Peyer's patch (tissue), 4 donors: ENCODE data around the gene KIF23. TPM values are rescaled to one million over a fixed set of nuclear protein-coding genes. Genes with fewer than 3 reads are reported as not detected.

Experiments
- DNase-seq, 3 donors: peaks; one replicate each; pipeline ENCODE4 v3.0.0-alpha.2; 2017 to 2019
- H3K27ac ChIP-seq, 4 donors: fragments of 200-600 bp; sonication (generic); one replicate each; pipeline ENCODE4 v1.5.1; 2016 to 2019
- H3K27me3 ChIP-seq, 2 donors: fragments of 200-600 bp; sonication (generic); one replicate each; pipeline ENCODE4 v1.5.1; 2019
- H3K36me3 ChIP-seq, 3 donors: fragments of 200-600 bp; sonication (generic); one replicate each; pipeline ENCODE4 v1.5.1; 2016 to 2019
- H3K4me1 ChIP-seq, 4 donors: fragments of 200-600 bp; sonication (generic); one replicate each; pipeline ENCODE4 v1.5.1; 2016 to 2019
- H3K4me3 ChIP-seq, 4 donors: fragments of 200-600 bp; sonication (generic); 1 replicate in 3 of 4; 2 replicates in 1 of 4; pipeline ENCODE4 v1.5.1; 2016 to 2019; ENCODE audit warnings: mild to moderate bottlenecking in 1 of 4
- H3K9me3 ChIP-seq, 4 donors: fragments of 200-600 bp; sonication (generic); one replicate each; pipeline ENCODE4 v1.5.1; 2016 to 2019; ENCODE audit warnings: mild to moderate bottlenecking in 1 of 4
- POLR2A ChIP-seq, 2 donors: fragments of 450-650 bp; IDR thresholded peaks; one replicate each; pipeline ENCODE4 v1.5.1; 2017; ENCODE audit warnings: antibody characterized with exemption in 2 of 2, mild to moderate bottlenecking in 2 of 2, moderate library complexity in 2 of 2
- total RNA-seq, 4 donors: library from RNA; depleted of rRNA; stranded (reverse); fragments of >200 nt; gene quantifications; one replicate each; pipeline ENCODE4 v1.1.0, GENCODE V29; 2016
- TF ChIP-seq, protein P1 (sequence below), 6 experiments: fragments of 450-650 bp in 4 of 6; fragments of 200-600 bp in 2 of 6; sonication (generic) in 1 of 6; IDR thresholded peaks; one replicate each; pipeline ENCODE4 v1.5.1; 2017 to 2019; ENCODE audit warnings: antibody characterized with exemption in 6 of 6, mild to moderate bottlenecking in 3 of 6, moderate library complexity in 1 of 6

KIF23 gene
- total RNA-seq, 4 donors from 2014 or later: 2.2 to 33.8 (median 6.0) TPM

DNA sequence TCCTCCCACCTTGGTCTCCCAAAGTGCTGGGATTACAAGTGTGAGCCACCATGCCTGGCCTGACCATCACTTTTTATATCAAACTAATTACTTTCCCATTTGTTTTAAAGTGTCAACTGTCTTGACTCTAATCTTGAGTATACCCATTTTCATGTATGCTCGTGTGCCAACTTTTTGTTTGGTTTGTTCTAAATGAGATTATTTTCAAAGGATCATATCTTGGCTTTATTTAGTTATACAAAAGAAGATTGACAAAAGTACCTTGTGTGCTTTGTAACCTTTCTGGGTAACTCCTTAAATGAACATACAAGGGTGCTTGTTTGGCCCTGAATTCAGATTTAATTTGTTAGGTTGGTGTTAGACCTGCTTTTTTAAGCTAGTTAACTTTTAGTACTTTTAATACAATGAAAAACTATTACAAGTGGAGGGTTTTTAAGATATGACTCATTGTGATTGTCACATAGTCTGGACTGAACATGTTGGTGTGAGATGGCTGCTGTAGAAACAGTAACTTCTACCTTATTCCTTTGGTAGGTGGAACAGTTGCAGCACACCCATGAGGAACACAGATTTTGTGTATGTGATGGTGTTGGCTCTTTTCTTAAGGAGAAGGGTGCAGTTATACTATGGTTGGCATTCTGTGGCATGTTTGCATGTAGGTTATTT, 10.7 kb downstream of the KIF23 start:
- Histone ChIP-seq H3K36me3 (no peaks in the 10 kb centered on the region), H3K4me3 (no peak overlapping the region), H3K9me3 (no peaks in the 10 kb centered on the region), H3K27me3 (no peaks in the 10 kb centered on the region), H3K4me1 (no peaks in the 10 kb centered on the region), H3K27ac (no peak overlapping the region)
- TF ChIP-seq, protein P1, sequence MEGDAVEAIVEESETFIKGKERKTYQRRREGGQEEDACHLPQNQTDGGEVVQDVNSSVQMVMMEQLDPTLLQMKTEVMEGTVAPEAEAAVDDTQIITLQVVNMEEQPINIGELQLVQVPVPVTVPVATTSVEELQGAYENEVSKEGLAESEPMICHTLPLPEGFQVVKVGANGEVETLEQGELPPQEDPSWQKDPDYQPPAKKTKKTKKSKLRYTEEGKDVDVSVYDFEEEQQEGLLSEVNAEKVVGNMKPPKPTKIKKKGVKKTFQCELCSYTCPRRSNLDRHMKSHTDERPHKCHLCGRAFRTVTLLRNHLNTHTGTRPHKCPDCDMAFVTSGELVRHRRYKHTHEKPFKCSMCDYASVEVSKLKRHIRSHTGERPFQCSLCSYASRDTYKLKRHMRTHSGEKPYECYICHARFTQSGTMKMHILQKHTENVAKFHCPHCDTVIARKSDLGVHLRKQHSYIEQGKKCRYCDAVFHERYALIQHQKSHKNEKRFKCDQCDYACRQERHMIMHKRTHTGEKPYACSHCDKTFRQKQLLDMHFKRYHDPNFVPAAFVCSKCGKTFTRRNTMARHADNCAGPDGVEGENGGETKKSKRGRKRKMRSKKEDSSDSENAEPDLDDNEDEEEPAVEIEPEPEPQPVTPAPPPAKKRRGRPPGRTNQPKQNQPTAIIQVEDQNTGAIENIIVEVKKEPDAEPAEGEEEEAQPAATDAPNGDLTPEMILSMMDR (IDR thresholded peaks at IDR 0.05): no peak
- no peak for TF ChIP-seq POLR2A (IDR thresholded peaks at IDR 0.05)
- DNase-seq: no peak

DNA sequence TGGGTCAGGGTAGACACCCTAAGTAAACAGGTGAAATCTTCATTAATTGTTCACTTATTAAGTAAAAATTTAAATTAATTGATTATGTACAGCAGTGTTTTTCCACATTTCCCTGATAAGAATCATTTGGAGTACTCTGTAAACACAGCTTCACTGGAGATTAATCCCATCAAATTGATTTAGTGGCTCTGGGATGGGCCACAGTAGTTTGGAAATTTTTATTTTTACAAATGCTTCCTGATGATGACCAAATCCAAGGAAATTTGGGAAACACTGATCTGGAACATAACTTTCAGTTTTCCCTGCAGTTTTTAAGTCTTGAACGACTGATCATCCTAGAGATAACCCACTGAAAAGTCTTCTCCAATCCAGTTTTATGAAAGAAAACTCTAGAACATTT, 19.7 kb downstream of the KIF23 start:
- Histone ChIP-seq H3K4me3 (no peak overlapping the region), H3K36me3 (no peaks in the 10 kb centered on the region), H3K9me3 (no peaks in the 10 kb centered on the region), H3K27me3 (no peaks in the 10 kb centered on the region), H3K4me1 (no peaks in the 10 kb centered on the region), H3K27ac (no peak overlapping the region)
- no peak for DNase-seq
- no peak for TF ChIP-seq POLR2A (IDR thresholded peaks at IDR 0.05)
- TF ChIP-seq, protein P1 (IDR thresholded peaks at IDR 0.05): no peak

DNA sequence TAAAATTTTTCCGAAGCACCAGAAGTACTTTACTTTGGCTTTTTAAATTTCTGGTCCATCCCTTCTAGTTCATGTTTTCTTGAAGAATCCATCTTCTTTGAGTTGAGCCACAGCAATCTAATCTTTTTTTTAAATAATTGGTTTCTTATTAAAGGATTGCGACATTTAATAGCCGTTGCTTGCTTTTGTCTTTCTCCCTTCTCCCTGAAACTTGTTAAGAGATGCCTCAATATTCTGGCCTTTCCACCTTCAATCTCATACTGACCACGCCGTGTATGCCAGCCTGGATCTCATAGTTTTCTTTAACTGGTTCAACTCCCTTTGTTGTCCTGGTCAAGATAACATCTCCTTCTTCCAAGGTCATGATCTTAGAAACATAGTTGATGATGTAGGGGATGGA, 20.1 kb downstream of the KIF23 start:
- TF ChIP-seq, protein P1 (IDR thresholded peaks at IDR 0.05): no peak
- no peak for TF ChIP-seq POLR2A (IDR thresholded peaks at IDR 0.05)

DNA sequence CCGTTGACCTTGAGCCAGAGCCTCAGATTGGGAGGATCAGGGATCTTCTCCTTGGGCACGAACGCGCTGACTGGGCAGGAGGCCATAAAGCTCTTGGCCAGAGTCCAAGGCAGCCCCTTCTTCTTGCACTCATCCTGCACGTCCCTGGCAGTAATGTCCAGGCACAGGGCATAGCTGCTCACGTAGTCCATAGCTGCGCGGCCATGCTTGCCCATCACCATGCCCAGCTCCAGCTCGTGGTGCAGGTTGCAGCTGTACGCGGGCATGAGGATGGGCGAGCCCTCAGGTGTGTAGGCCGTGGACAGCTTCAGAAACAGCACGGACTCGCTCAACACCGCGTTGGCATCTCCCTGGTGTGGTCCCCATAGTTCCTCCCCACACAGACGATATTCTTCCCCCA, 20.5 kb downstream of the KIF23 start:
- Histone ChIP-seq H3K9me3 (no peaks in the 10 kb centered on the region), H3K36me3 (no peaks in the 10 kb centered on the region), H3K27ac (no peak overlapping the region), H3K4me3 (no peak overlapping the region), H3K4me1 (no peaks in the 10 kb centered on the region), H3K27me3 (no peaks in the 10 kb centered on the region)
- DNase-seq: no peak
- TF ChIP-seq, protein P1 (IDR thresholded peaks at IDR 0.05): no peak
- no peak for TF ChIP-seq POLR2A (IDR thresholded peaks at IDR 0.05)

More for the DNA sequence above, 20.1 kb downstream of the KIF23 start:
- Histone ChIP-seq H3K36me3 (no peaks in the 10 kb centered on the region), H3K9me3 (no peaks in the 10 kb centered on the region), H3K4me1 (no peaks in the 10 kb centered on the region), H3K27ac (no peak overlapping the region), H3K4me3 (no peak overlapping the region), H3K27me3 (no peaks in the 10 kb centered on the region)
- no peak for DNase-seq

DNA sequence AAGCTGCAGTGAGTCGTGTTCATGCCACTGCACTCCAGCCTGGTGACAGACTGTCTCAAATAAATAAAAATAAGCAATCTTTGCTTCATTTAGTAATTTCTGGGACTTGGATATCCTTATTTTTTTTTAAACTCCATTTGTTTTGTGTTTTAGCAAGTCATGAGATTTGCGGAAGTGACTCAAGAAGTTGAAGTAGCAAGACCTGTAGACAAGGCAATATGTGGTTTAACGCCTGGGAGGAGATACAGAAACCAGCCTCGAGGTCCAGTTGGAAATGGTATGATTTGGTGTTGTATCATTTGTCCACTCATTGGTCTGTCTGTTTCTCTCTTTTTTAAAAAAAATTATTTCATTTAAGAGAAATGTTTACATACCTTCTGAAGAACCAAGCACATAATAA, 21.8 kb downstream of the KIF23 start:
- H3K27me3 ChIP-seq: no peaks in the 10 kb centered on the region
- H3K4me1 ChIP-seq: no peaks in the 10 kb centered on the region
- no peak overlapping the region for H3K27ac ChIP-seq
- no peak for DNase-seq
- TF ChIP-seq POLR2A (IDR thresholded peaks at IDR 0.05): no peak
- TF ChIP-seq, protein P1 (IDR thresholded peaks at IDR 0.05): no peak
- H3K36me3 ChIP-seq: no peaks in the 10 kb centered on the region
- H3K9me3 ChIP-seq: no peaks in the 10 kb centered on the region
- H3K4me3 ChIP-seq: no peak overlapping the region

DNA sequence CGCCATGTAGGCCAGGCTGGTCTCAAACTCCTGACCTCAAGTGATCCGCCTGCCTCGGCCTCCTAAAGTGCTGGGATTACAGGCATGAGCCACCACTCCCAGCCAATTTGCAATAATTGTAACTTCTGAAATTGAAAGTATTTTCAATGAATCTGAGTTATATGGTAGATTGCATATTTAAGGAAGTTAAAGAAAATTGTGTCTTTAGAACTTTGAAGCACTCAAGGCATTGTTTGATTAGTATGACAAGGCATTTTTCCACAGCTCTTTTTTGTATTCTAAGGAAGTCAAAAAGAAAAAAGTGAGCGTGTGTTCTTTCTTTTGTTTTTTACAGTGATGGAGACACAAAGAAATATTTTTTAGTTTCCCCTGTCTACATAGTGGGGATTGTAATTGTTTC, 22.8 kb downstream of the KIF23 start:
- TF ChIP-seq, protein P1 (IDR thresholded peaks at IDR 0.05): no peak
- no peak for TF ChIP-seq POLR2A (IDR thresholded peaks at IDR 0.05)

More for the DNA sequence above, 22.8 kb downstream of the KIF23 start:
- H3K36me3 ChIP-seq: no peaks in the 10 kb centered on the region
- H3K9me3 ChIP-seq: no peaks in the 10 kb centered on the region
- no peaks in the 10 kb centered on the region for H3K4me1 ChIP-seq
- no peak overlapping the region for H3K4me3 ChIP-seq
- H3K27me3 ChIP-seq: no peaks in the 10 kb centered on the region
- DNase-seq: no peak
- H3K27ac ChIP-seq: no peak overlapping the region
